ENCODE measurements around the gene EPX. TPM values are rescaled to one million over a fixed set of nuclear protein-coding genes. Genes with fewer than 3 reads are reported as not detected.

Gene EPX, protein sequence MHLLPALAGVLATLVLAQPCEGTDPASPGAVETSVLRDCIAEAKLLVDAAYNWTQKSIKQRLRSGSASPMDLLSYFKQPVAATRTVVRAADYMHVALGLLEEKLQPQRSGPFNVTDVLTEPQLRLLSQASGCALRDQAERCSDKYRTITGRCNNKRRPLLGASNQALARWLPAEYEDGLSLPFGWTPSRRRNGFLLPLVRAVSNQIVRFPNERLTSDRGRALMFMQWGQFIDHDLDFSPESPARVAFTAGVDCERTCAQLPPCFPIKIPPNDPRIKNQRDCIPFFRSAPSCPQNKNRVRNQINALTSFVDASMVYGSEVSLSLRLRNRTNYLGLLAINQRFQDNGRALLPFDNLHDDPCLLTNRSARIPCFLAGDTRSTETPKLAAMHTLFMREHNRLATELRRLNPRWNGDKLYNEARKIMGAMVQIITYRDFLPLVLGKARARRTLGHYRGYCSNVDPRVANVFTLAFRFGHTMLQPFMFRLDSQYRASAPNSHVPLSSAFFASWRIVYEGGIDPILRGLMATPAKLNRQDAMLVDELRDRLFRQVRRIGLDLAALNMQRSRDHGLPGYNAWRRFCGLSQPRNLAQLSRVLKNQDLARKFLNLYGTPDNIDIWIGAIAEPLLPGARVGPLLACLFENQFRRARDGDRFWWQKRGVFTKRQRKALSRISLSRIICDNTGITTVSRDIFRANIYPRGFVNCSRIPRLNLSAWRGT
- not detected in 2 replicates for total RNA-seq

DNA sequence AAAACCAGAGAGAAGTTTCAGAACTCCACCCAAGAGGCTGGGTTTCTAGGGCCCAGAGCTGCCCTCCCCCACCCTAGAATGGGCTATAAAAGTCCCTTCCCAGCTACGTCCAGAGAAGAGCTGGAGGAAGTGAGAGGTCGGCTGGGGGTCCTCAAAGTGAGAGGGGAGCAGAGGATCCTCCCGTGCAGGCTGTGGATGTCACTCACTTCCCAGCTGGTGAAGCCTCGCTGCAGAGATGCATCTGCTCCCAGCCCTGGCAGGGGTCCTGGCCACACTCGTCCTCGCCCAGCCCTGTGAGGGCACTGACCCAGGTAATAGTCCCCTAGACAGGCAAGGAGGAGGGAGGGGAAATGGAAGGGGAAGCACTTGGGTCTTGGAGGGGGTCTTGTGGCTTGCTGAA is at the start of gene EPX:
TSS of gene EPX (plus strand) at position 115 of the 400 bp plus-strand sequence. CDS start at position 236, 121 bp downstream.

DNA sequence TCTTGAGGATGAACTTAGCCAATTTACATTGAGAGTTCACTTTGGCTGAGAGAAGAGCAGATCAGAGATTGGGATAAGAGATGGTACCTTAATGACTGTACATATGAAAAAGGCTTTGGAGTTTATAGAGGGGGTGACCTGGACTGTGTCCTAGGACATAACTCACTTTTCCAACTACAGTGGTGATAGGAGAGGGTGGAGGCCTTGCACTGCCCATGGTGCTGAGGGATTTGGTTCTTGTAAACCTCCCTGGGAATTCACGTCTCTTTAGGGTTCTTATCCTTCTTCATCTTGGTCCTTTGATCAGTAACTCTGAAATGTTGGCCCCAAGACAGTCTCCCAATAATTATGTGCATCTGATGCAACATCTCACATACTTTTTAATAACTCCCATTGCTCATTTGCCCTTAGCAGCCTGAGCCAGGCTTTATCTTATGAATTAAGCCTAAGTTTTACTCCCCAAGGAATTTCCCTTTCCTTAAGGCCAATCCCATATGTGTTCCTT is 44.5 kb upstream of the EPX start, which contains the start of gene OR4D1:
TSS of gene OR4D1 (plus strand) at position 455 of the 505 bp plus-strand sequence. CDS start 6,770 bp downstream, outside the sequence.

DNA sequence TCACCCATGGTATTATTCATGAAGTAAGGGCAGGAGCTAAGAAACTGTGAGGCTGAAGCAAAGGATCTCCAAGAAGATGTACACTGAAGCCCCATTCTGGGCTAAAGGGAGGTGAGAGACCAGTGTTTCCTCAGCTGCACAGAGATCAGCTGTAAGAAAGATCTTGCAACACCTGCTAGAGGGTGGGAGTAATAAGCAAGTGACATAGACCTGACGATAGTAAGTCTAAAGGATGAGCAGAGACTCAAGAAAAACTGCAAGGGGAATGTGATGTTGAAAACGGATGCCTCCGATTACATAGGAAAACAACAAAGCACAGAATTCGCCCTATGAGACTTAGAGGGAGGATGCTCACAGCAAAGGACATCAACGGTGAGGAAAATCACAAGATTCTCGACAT is 25.8 kb upstream of the EPX start, which contains the start of gene OR4D2:
TSS of gene OR4D2 (plus strand) at position 301 of the 400 bp plus-strand sequence. CDS start 2,674 bp downstream, outside the sequence.

DNA sequence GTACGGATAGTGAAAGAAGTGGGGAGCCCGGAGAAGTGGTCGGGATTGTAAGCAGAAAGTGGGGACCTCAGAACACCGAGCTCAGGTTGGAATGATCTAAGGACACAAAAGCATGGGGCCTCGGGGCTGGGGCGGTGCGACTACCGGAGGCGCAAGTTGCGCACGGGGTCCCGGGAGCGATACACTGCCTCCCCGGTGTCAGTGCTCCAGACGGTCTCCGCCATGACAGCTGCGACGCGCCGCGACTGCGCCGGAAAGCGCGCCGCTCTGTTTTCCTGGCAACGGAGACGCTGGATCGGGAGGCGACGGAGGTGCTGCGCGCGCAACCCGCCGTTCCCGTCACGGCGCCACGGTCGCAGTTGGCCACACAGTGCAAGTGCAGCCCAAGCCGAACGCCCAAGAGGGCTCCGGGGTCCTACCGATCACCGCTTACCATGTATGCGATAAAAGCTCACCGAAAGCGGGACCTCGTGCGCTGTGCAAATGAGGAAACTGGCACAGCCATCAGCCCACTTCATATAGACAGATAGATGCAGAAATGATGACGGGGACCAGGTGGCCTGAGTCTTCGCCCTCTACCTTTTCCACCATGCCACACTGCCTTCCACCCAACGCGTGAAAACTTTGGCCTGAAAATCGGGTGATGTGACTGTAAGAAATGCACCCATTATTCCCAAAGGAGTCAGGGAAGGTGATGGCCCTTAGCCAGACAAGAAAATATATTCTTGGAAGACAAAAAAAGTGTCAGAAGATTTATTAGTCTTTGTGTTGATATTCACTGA is 26.7 kb downstream of the EPX start, which contains the start of gene MKS1:
TSS of gene MKS1 (minus strand) at position 249 of the 782 bp plus-strand sequence. CDS start at position 224, 25 bp downstream.

DNA sequence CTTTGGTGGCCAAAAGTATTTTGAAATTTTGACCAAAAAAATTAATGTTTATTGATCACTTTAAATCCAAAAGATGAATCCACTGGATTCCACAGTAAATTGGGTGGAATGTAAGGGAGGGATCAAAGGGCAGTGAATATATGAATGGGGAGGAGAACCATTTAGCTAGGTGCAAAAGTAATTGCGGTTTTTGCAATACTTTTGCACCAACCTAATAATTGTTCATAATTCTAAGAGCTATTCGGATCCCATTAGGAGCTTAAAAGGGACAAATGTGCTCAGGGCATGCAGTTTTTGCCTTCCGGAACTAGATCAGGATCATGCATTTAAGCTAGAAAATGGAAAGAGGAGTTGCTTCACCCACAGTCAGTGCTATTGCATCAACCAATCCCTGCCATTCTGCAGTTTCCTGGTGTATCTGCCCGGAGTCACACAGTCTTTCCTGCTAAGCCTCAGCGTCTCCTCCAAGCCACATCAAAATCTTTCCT is 45.7 kb downstream of the EPX start, which contains the start of gene LPO:
TSS of gene LPO (plus strand) at position 438 of the 488 bp plus-strand sequence. CDS start 4,396 bp downstream, outside the sequence.

Other genes with a start within 250 kb of the EPX start
- gene CUEDC1, start 237.3 kb upstream of the EPX start, total RNA-seq: 7.7 and 10.2 TPM in 2 replicates
- 22.5 and 28.5 TPM in 2 replicates for gene VEZF1, start 204.5 kb upstream of the EPX start, total RNA-seq
- 371 and 490 TPM in 2 replicates for gene SRSF1, start 185.5 kb upstream of the EPX start, total RNA-seq
- 17.7 and 19.2 TPM in 2 replicates for gene DYNLL2, start 109.3 kb upstream of the EPX start, total RNA-seq
- gene OR4D1, start 44.3 kb upstream of the EPX start, total RNA-seq: not detected in 2 replicates
- not detected in 2 replicates for gene OR4D2, start 25.7 kb upstream of the EPX start, total RNA-seq
- 13.9 and 16.3 TPM in 2 replicates for gene MKS1, start 26.5 kb downstream of the EPX start, total RNA-seq
- not detected in 2 replicates for gene LPO, start 45.9 kb downstream of the EPX start, total RNA-seq
- gene MPO, start 88.2 kb downstream of the EPX start, total RNA-seq: 0.09 and 0.47 TPM in 2 replicates
- gene TSPOAP1, start 136.1 kb downstream of the EPX start, total RNA-seq: 0.26 and 1.1 TPM in 2 replicates
- 42.9 and 50.0 TPM in 2 replicates for gene SUPT4H1, start 159.5 kb downstream of the EPX start, total RNA-seq
- gene RNF43, start 224.8 kb downstream of the EPX start, total RNA-seq: under 0.01 TPM in 1 of 2 replicates, not detected in the other